ENCODE results near the gene KCNK15. TPM values are rescaled to one million over a fixed set of nuclear protein-coding genes. Genes with fewer than 3 reads are reported as not detected.

Gene KCNK15
- total and polyA plus RNA-seq, 3 donors from 2014 or later, result 4.4 to 23.4 (median 16.9) TPM

- no peaks in the 10 kb centered on the region for H3K9me3 ChIP-seq
- H3K4me1 ChIP-seq, result peaks cover 23% of the 10 kb centered on the region
- 84 to 85% methylated on average over 5 of the region's 5 CpGs for WGBS, 2 donors
- H3K4me3 ChIP-seq, result no peak overlapping the region
- no peaks in the 10 kb centered on the region for H3K36me3 ChIP-seq (ENCODE audit: low read depth, missing control alignments)
- H3K27ac ChIP-seq, result peak overlapping the region; percentile 63 to 75
- TF ChIP-seq CTCF (IDR thresholded peaks at IDR 0.05) (no peak), POLR2A (IDR thresholded peaks at IDR 0.05) (no peak)
- DNase-seq, result no peak
- H3K27me3 ChIP-seq, result no peaks in the 10 kb centered on the region
- intact Hi-C loops (cut with DNase I; ENCODE audit: low total_unique reads), result no loop called here
Measured at GRCh38 chr20:44707018-44707579, 38.6 kb upstream of the KCNK15 start.

- TF ChIP-seq CTCF (IDR thresholded peaks at IDR 0.05), result no peak
- TF ChIP-seq POLR2A (IDR thresholded peaks at IDR 0.05), result no peak
- WGBS, 2 donors, result 85 to 89% methylated on average over 11 of the region's 11 CpGs
- no peaks in the 10 kb centered on the region for H3K9me3 ChIP-seq
- no peaks in the 10 kb centered on the region for H3K36me3 ChIP-seq (ENCODE audit: low read depth, missing control alignments)
- intact Hi-C loops (cut with DNase I; ENCODE audit: low total_unique reads), result no loop called here
- peaks cover 12% of the 10 kb centered on the region for H3K4me1 ChIP-seq
- H3K27ac ChIP-seq, result no peak overlapping the region
- no peaks in the 10 kb centered on the region for H3K27me3 ChIP-seq
- no peak overlapping the region for H3K4me3 ChIP-seq
- no peak for DNase-seq
Measured at GRCh38 chr20:44709380-44709779, 36.3 kb upstream of the KCNK15 start.

GRCh38 chr20:44709797-44710196 is 35.9 kb upstream of the KCNK15 start:
- no peaks in the 10 kb centered on the region for H3K36me3 ChIP-seq (ENCODE audit: low read depth, missing control alignments)
- no peak overlapping the region for H3K27ac ChIP-seq
- H3K27me3 ChIP-seq, result no peaks in the 10 kb centered on the region
- H3K9me3 ChIP-seq, result no peaks in the 10 kb centered on the region
- H3K4me3 ChIP-seq, result no peak overlapping the region
- TF ChIP-seq CTCF (IDR thresholded peaks at IDR 0.05), result no peak
- no peak for TF ChIP-seq POLR2A (IDR thresholded peaks at IDR 0.05)
- WGBS, 2 donors, result 91 to 94% methylated on average over 9 of the region's 9 CpGs
- H3K4me1 ChIP-seq, result peaks cover 16% of the 10 kb centered on the region
- DNase-seq, result no peak
- intact Hi-C loops (cut with DNase I; ENCODE audit: low total_unique reads), result no loop called here

GRCh38 chr20:44711237-44711636 is 34.4 kb upstream of the KCNK15 start:
- intact Hi-C loops (cut with DNase I; ENCODE audit: low total_unique reads), result no loop called here
- Histone ChIP-seq H3K9me3 (no peaks in the 10 kb centered on the region), H3K27me3 (no peaks in the 10 kb centered on the region), H3K4me1 (peaks cover 24% of the 10 kb centered on the region), H3K4me3 (no peak overlapping the region), H3K36me3 (ENCODE audit: low read depth, missing control alignments) (no peaks in the 10 kb centered on the region), H3K27ac (no peak overlapping the region)
- no peak for TF ChIP-seq POLR2A (IDR thresholded peaks at IDR 0.05)
- TF ChIP-seq CTCF (IDR thresholded peaks at IDR 0.05), result no peak
- 84 to 97% methylated on average over 8 of the region's 8 CpGs for WGBS, 2 donors
- DNase-seq, result no peak

GRCh38 chr20:44714102-44714700 is 31.5 kb upstream of the KCNK15 start:
- 45 to 51% methylated on average over 10 to 12 of the region's 13 CpGs for WGBS, 2 donors
- intact Hi-C loops (cut with DNase I; ENCODE audit: low total_unique reads), result no loop called here
- Histone ChIP-seq H3K36me3 (ENCODE audit: low read depth, missing control alignments) (no peaks in the 10 kb centered on the region), H3K4me1 (peaks cover 18% of the 10 kb centered on the region), H3K27ac (peak overlapping the region; percentile 14 to 79), H3K4me3 (no peak overlapping the region), H3K27me3 (no peaks in the 10 kb centered on the region), H3K9me3 (no peaks in the 10 kb centered on the region)
- no peak for TF ChIP-seq CTCF (IDR thresholded peaks at IDR 0.05)
- DNase-seq, result peak; percentile 50

Data from testis (tissue), 3 donors.